ENCODE measurements around the gene USP40.

GRCh38 chr2:233477548-233478433 is 88.8 kb downstream of the USP40 start:
- TF ChIP-seq, protein P1, sequence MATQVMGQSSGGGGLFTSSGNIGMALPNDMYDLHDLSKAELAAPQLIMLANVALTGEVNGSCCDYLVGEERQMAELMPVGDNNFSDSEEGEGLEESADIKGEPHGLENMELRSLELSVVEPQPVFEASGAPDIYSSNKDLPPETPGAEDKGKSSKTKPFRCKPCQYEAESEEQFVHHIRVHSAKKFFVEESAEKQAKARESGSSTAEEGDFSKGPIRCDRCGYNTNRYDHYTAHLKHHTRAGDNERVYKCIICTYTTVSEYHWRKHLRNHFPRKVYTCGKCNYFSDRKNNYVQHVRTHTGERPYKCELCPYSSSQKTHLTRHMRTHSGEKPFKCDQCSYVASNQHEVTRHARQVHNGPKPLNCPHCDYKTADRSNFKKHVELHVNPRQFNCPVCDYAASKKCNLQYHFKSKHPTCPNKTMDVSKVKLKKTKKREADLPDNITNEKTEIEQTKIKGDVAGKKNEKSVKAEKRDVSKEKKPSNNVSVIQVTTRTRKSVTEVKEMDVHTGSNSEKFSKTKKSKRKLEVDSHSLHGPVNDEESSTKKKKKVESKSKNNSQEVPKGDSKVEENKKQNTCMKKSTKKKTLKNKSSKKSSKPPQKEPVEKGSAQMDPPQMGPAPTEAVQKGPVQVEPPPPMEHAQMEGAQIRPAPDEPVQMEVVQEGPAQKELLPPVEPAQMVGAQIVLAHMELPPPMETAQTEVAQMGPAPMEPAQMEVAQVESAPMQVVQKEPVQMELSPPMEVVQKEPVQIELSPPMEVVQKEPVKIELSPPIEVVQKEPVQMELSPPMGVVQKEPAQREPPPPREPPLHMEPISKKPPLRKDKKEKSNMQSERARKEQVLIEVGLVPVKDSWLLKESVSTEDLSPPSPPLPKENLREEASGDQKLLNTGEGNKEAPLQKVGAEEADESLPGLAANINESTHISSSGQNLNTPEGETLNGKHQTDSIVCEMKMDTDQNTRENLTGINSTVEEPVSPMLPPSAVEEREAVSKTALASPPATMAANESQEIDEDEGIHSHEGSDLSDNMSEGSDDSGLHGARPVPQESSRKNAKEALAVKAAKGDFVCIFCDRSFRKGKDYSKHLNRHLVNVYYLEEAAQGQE (IDR thresholded peaks at IDR 0.05; ENCODE audit: insufficient read depth in 1 of 2, low read depth in 2 of 2, low read length in 2 of 2): no peak
- TF ChIP-seq POLR2AphosphoS5 (IDR thresholded peaks at IDR 0.05; ENCODE audit: low read depth, low read length) (no peak), SIN3A (IDR thresholded peaks at IDR 0.05; ENCODE audit: borderline replicate concordance, insufficient read depth, low read length) (no peak), TAF1 (IDR thresholded peaks at IDR 0.05; ENCODE audit: borderline replicate concordance, insufficient read depth, low read length) (no peak)

Measured in PFSK-1 (cell line).